Lower leg skin (tissue), 4 donors: ENCODE measurements around the gene TMEM156. TPM values are rescaled to one million over a fixed set of nuclear protein-coding genes. Genes with fewer than 3 reads are reported as not detected.

Experiments
- DNase-seq, 2 donors: peaks; one replicate each; pipeline ENCODE4 v3.0.0-alpha.2; 2019; ENCODE audit warnings: low spot score in 2 of 2
- H3K4me3 ChIP-seq: fragments of 200-600 bp; sonication (generic); 2 replicates; pipeline ENCODE4 v1.5.1; 2017; ENCODE audit warnings: mild to moderate bottlenecking, low read depth; ENCODE audit not compliant: poor library complexity, severe bottlenecking
- POLR2A ChIP-seq, 2 donors: fragments of 450-650 bp; IDR thresholded peaks; one replicate each; pipeline ENCODE4 v1.6.1; 2016 to 2017; ENCODE audit warnings: antibody characterized with exemption in 2 of 2, mild to moderate bottlenecking in 1 of 2, moderate library complexity in 1 of 2
- WGBS, 2 donors: methylation state at CpG; one replicate each; pipeline ENCODE4 v1.1.5; 2018; 5-methylcytosine and 5-hydroxymethylcytosine counted together
- intact Hi-C: fragments of 100-400 bp; cut with DNase I; formaldehyde crosslinking; loops from one replicate; pipeline ENCODE4 v1.15.0; 2023; ENCODE audit warnings: low total_unique reads
- total RNA-seq, 4 donors: library from RNA; depleted of rRNA; stranded (reverse); fragments of >200 nt; gene quantifications; one replicate each; pipeline ENCODE4 v1.1.0, GENCODE V29; 2016
- TF ChIP-seq, protein P1 (sequence below), 3 donors: fragments of 450-650 bp; IDR thresholded peaks; one replicate each; pipeline ENCODE4 v1.5.1; 2016; ENCODE audit warnings: antibody characterized with exemption in 3 of 3, mild to moderate bottlenecking in 3 of 3, moderate library complexity in 2 of 3

Gene TMEM156, protein sequence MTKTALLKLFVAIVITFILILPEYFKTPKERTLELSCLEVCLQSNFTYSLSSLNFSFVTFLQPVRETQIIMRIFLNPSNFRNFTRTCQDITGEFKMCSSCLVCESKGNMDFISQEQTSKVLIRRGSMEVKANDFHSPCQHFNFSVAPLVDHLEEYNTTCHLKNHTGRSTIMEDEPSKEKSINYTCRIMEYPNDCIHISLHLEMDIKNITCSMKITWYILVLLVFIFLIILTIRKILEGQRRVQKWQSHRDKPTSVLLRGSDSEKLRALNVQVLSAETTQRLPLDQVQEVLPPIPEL
- total RNA-seq, result under 1 TPM in 3 of 4 donors, not detected in 1; 0.12 to 0.52 (median 0.23) TPM

DNA sequence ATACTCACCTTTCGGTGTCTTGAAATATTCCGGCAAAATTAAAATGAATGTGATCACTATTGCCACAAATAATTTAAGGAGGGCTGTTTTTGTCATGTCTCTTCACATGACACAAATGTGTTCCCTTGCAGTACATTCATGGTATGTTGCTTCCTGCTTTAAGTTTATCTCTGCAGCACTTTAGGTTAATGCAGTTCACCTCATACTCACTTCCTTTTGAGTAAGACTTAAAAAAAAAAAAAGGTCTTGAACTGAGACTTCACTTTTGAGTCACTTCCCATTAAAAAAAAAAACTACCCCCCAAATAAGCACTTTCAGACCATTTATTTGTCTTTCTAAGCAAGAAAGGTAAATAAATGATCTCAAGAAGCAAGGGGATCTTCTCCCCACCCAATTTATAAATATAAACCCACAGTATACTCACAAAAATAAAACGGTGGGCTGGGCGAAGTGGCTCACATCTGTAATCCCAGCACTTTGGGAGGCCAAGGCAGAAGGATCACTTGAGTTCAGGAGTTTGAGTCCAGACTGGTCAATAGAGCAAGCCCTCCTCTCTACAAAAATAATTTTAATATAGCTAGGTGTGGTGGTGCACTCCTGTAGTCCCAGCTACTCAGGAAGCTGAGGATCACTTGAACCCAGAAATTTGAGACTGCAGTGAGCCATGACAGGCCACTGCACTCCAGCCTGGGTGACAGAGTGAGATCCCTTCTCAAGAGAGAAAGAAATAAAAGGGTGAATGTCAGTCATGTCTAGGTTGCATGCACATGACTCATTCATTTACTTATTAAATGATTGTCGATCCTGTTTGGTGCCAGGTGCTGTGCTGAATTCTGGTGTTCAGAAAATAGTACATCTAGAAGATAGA, at the start of gene TMEM156:
Gene TMEM156 (minus strand): TSS at position 192 of the 868 bp plus-strand sequence. CDS start 96 bp downstream, at position 96.
- intact Hi-C loops, result no loop called here
- WGBS, 2 donors, result 70 to 81% methylated on average over 5 of the region's 5 CpGs
- H3K4me3 ChIP-seq, result no peak within 1 kb of the TSS
- no peak for DNase-seq
- TF ChIP-seq POLR2A (IDR thresholded peaks at IDR 0.05), result no peak
- TF ChIP-seq, protein P1, sequence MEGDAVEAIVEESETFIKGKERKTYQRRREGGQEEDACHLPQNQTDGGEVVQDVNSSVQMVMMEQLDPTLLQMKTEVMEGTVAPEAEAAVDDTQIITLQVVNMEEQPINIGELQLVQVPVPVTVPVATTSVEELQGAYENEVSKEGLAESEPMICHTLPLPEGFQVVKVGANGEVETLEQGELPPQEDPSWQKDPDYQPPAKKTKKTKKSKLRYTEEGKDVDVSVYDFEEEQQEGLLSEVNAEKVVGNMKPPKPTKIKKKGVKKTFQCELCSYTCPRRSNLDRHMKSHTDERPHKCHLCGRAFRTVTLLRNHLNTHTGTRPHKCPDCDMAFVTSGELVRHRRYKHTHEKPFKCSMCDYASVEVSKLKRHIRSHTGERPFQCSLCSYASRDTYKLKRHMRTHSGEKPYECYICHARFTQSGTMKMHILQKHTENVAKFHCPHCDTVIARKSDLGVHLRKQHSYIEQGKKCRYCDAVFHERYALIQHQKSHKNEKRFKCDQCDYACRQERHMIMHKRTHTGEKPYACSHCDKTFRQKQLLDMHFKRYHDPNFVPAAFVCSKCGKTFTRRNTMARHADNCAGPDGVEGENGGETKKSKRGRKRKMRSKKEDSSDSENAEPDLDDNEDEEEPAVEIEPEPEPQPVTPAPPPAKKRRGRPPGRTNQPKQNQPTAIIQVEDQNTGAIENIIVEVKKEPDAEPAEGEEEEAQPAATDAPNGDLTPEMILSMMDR (IDR thresholded peaks at IDR 0.05), result no peak

DNA sequence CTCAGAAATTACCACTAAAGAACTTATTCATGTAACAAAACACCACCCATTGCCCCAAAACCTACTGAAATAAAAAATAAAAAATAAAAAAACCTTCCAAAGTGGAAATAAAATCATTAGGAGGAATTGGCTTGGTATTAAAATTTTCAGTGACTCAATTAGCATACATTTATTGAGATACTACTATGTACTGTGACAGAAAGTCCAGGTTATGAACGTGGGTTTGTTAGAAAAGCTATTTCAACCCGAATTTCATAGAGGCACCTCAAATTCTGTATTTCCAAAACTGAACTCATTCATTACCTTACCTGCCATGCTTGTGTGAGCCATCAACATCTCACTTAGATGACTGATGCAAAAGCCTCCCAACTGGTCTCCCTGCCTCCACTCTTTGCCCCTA, 46.6 kb upstream of the TMEM156 start:
- no peak overlapping the region for H3K4me3 ChIP-seq
- DNase-seq, result no peak
- intact Hi-C loops, result no loop called here
- WGBS, 2 donors, result 96 to 98% methylated on average over 2 of the region's 2 CpGs
- TF ChIP-seq, protein P1 (IDR thresholded peaks at IDR 0.05), result no peak
- no peak for TF ChIP-seq POLR2A (IDR thresholded peaks at IDR 0.05)

DNA sequence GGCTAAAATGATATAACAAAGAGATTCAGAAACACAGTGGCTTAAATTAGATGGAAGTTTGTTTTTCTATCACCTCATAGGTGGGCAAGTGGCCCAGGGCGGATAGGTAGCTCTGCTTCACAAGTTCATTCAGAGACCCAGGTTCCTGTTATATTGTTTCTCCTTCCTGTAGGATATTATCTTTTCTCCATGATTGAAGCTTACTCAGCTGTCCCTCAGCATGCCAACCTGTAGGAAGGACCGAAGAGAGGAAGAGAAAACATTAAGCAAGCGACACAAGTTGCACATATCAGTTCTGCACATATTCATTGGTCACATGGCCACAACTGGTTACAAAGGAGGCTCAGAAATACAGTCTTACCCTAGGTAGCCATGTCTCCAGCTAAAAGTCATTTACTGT, 36.7 kb upstream of the TMEM156 start:
- DNase-seq, result no peak
- H3K4me3 ChIP-seq, result no peak overlapping the region
- 85 to 89% methylated on average over 3 of the region's 3 CpGs for WGBS, 2 donors
- TF ChIP-seq, protein P1 (IDR thresholded peaks at IDR 0.05), result no peak
- no peak for TF ChIP-seq POLR2A (IDR thresholded peaks at IDR 0.05)
- intact Hi-C loops, result no loop called here

DNA sequence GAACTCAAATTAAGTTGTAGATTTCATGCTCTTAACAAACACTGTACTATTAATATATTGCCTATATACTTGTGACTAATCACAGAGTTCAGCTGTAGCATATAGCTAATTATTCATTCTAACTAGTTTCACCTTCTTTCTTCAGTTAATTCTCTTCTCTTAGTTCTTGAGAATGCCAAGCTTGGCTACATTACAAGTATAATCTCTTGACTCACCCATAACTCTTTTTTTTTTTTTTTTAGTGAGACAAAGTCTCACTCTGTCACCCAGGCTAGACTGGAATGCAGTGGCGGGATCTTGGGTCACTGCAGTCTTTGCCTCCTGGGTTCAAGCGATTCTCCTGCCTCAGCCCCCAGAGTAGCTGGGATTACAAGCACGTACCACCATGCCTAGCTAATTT, 35.2 kb upstream of the TMEM156 start:
- H3K4me3 ChIP-seq, result no peak overlapping the region
- intact Hi-C loops, result no loop called here
- no peak for DNase-seq
- WGBS, 2 donors, result 87 to 94% methylated on average over 3 of the region's 3 CpGs
- TF ChIP-seq, protein P1 (IDR thresholded peaks at IDR 0.05), result no peak
- no peak for TF ChIP-seq POLR2A (IDR thresholded peaks at IDR 0.05)

DNA sequence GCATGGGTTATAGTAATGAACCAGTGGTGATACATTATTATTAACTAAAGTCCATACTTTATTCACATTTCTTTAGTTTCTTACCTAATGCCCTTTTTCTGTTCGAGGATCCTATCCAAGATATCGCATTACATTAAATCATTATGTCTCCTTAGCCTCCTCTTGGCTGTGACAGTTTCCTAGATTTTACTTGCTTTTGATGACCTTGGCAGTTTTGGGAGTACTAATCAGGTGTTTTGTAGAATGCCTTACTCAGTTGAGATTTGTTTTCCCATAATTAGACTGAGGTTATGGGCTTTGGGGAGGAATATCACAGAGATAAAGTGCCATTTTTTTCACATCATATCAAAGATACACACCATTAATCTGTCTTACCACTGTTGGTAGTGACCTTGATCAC, 34.8 kb upstream of the TMEM156 start:
- 91 to 94% methylated on average over 2 of the region's 2 CpGs for WGBS, 2 donors
- intact Hi-C loops, result no loop called here
- TF ChIP-seq, protein P1 (IDR thresholded peaks at IDR 0.05), result no peak
- TF ChIP-seq POLR2A (IDR thresholded peaks at IDR 0.05), result no peak
- no peak overlapping the region for H3K4me3 ChIP-seq
- DNase-seq, result no peak
